Measurements from ENCODE around the gene EDDM13.

Gene EDDM13

DNA sequence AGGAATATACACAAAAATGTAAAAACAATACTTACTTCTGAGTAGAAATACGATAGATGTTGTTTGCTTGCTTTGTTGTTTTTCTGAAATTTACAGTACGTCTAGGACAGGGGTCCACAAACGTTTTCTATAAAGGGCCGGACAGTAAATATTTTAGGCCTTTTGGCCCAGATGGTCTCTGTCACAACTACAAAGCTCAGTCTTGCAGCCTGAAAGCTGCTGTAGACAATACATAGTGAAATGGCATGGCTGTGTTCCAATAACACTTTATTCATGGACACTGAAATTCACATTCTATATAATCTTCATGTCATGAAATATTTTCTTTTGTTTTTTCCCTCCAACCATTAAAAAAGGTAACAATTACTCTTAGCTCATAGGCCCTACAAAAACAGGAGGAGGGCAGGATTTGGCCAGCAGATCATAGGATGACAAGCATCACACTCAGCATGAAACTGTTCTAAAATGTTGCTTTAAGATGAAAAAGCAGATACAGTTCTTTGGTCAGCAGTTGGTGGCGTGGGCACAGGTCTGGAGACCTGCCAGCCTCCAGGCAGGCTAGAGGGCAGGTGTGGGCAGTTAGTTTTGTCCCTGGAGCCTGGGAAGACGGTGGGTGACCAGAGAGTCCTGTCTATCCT is at the start of gene EDDM13:
Gene EDDM13 (plus strand): TSS at position 588 of the 638 bp plus-strand sequence. CDS start 87 bp downstream, outside the sequence.
- Histone ChIP-seq H3K79me2 (ENCODE audit: low read length) (no peaks in the 10 kb centered on the region), H3K27me3 (replicated peaks; ENCODE audit: insufficient read depth, low read length) (no peaks in the 10 kb centered on the region), H3K36me3 (replicated peaks; ENCODE audit: insufficient read depth, low read length) (no peaks in the 10 kb centered on the region), H3K4me3 (ENCODE audit: low read length) (no peak within 1 kb of the TSS), H2AFZ (ENCODE audit: low read length) (no peak within 1 kb of the TSS), H3K4me1 (ENCODE audit: low read length) (no peaks in the 10 kb centered on the region), H3K9me2 (replicated peaks; ENCODE audit: insufficient read depth, low read length) (no peaks in the 10 kb centered on the region), H3K4me2 (ENCODE audit: low read depth, low read length) (no peak within 1 kb of the TSS), H4K20me1 (ENCODE audit: insufficient read depth, low read length) (no peaks in the 10 kb centered on the region), H3K27ac (ENCODE audit: low read length) (no peak within 1 kb of the TSS), H3F3A (ENCODE audit: insufficient read depth, low read length) (no peaks in the 10 kb centered on the region), H3K9me3 (replicated peaks; ENCODE audit: insufficient read depth, low read length) (no peaks in the 10 kb centered on the region), H3K9ac (ENCODE audit: low read length) (no peak within 1 kb of the TSS)
- no peak for DNase-seq
- TF ChIP-seq EZH2phosphoT487 (IDR thresholded peaks at IDR 0.05; ENCODE audit: low read length): no peak
- TF ChIP-seq EZH2 (optimal IDR thresholded peaks at IDR 0.05; ENCODE audit: low read depth, low read length): no peak
- TF ChIP-seq CTCF (IDR thresholded peaks at IDR 0.05; ENCODE audit: low read length): no peak

DNA sequence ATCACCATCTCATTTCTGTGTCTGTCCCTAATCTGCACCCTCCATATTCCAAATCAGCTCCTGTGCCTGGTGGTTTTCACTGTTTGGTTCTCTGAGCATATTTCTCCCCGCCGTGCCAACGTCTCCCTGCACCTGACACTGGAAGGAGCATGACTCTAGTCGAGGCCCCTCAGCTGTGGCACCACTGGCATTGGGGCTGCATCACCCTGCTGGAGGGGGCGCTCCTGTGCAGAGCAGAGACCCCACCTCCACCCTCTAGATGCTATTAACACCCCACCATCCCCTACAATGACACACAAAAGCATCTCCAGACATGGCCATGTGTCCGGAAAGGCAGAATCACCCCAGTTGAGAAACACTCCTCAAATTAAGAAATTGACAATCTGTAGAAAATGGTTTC is 49.6 kb upstream of the EDDM13 start:
- DNase-seq: no peak
- Histone ChIP-seq H3K9me3 (replicated peaks; ENCODE audit: insufficient read depth, low read length) (no peaks in the 10 kb centered on the region), H3K36me3 (replicated peaks; ENCODE audit: insufficient read depth, low read length) (no peaks in the 10 kb centered on the region), H3K4me2 (ENCODE audit: low read depth, low read length) (no peak overlapping the region), H3K79me2 (ENCODE audit: low read length) (no peaks in the 10 kb centered on the region), H3K9ac (ENCODE audit: low read length) (no peak overlapping the region), H3K27me3 (replicated peaks; ENCODE audit: insufficient read depth, low read length) (no peaks in the 10 kb centered on the region; the same call in 1 of the 2 replicates), H4K20me1 (ENCODE audit: insufficient read depth, low read length) (no peaks in the 10 kb centered on the region), H3K27ac (ENCODE audit: low read length) (no peak overlapping the region), H3K4me1 (ENCODE audit: low read length) (no peaks in the 10 kb centered on the region), H3F3A (ENCODE audit: insufficient read depth, low read length) (no peaks in the 10 kb centered on the region), H3K4me3 (ENCODE audit: low read length) (no peak overlapping the region), H3K9me2 (replicated peaks; ENCODE audit: insufficient read depth, low read length) (no peaks in the 10 kb centered on the region), H2AFZ (ENCODE audit: low read length) (no peak overlapping the region)
- no peak for TF ChIP-seq CTCF (IDR thresholded peaks at IDR 0.05; ENCODE audit: low read length)

DNA sequence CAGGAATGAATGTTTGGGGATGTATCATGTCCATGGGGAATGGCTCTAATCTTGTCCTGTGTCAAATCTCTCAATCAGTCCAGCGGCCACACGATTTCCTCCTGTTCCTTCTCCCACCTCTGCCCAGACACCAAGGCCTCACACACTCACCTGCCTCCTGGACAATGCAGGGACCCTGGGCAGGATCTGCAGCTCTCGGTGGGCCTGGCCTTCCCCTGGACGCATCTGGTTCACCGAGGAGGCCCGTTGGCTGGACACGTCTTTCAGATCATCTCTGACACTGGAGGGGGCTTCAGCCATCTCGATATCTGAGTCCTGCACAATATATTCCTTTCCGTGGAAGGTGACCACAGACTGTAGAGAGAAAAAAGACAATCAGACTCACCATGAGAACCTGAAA is 49.1 kb upstream of the EDDM13 start:
- no peaks in the 10 kb centered on the region for H3K4me1 ChIP-seq (ENCODE audit: low read length)
- H3K27me3 ChIP-seq (replicated peaks; ENCODE audit: insufficient read depth, low read length): no peaks in the 10 kb centered on the region; the same call in 1 of the 2 replicates
- DNase-seq: no peak
- no peak overlapping the region for H3K9ac ChIP-seq (ENCODE audit: low read length)
- H3K9me2 ChIP-seq (replicated peaks; ENCODE audit: insufficient read depth, low read length): no peaks in the 10 kb centered on the region
- no peaks in the 10 kb centered on the region for H3K36me3 ChIP-seq (replicated peaks; ENCODE audit: insufficient read depth, low read length)
- no peaks in the 10 kb centered on the region for H3K9me3 ChIP-seq (replicated peaks; ENCODE audit: insufficient read depth, low read length)
- no peak for TF ChIP-seq CTCF (IDR thresholded peaks at IDR 0.05; ENCODE audit: low read length)
- no peak for TF ChIP-seq EZH2 (optimal IDR thresholded peaks at IDR 0.05; ENCODE audit: low read depth, low read length)
- no peak for TF ChIP-seq EZH2phosphoT487 (IDR thresholded peaks at IDR 0.05; ENCODE audit: low read length)
- H3F3A ChIP-seq (ENCODE audit: insufficient read depth, low read length): no peaks in the 10 kb centered on the region
- no peak overlapping the region for H3K27ac ChIP-seq (ENCODE audit: low read length)
- H2AFZ ChIP-seq (ENCODE audit: low read length): no peak overlapping the region
- no peaks in the 10 kb centered on the region for H4K20me1 ChIP-seq (ENCODE audit: insufficient read depth, low read length)
- H3K4me2 ChIP-seq (ENCODE audit: low read depth, low read length): no peak overlapping the region
- no peaks in the 10 kb centered on the region for H3K79me2 ChIP-seq (ENCODE audit: low read length)
- no peak overlapping the region for H3K4me3 ChIP-seq (ENCODE audit: low read length)

Data from MM.1S (cell line).